ENCODE measurements around the gene KPNA3. TPM values are rescaled to one million over a fixed set of nuclear protein-coding genes. Genes with fewer than 3 reads are reported as not detected.

The KPNA3 gene
- total and polyA plus RNA-seq, 2 donors (not counting 3 experiments of a cell fraction or from before 2014, with no cell fraction given) = 19.6 to 60.4 TPM

- no peaks in the 10 kb centered on the region for H3K9me1 ChIP-seq (replicated peaks; ENCODE audit: control insufficient read depth, extremely low read depth, insufficient read depth, low read length)
- peaks cover 24% of the 10 kb centered on the region for H3K79me2 ChIP-seq (ENCODE audit: control insufficient read depth, insufficient read depth, low read length)
- no peak overlapping the region for H2AFZ ChIP-seq (ENCODE audit: low read depth, low read length)
- intact Hi-C loops (cut with micrococcal nuclease) (no loop called here), dilution Hi-C loops (cut with MboI; ENCODE audit: extremely low pct_ligation_motif_present, low sequenced_read_pairs) (no loop called here)
- H3K4me3 ChIP-seq (replicated peaks in 1 of 3; ENCODE audit: insufficient read depth in 1 of 3, low read depth in 1 of 3, low read length in 3 of 3) = no peak overlapping the region
- no peak overlapping the region for H3K4me2 ChIP-seq (ENCODE audit: insufficient read depth, low read length)
- peaks cover 10% of the 10 kb centered on the region for H3K4me1 ChIP-seq (ENCODE audit: control insufficient read depth, extremely low read depth, insufficient read depth, low read length)
- ChIA-PET CTCF (interaction anchor here (1.0 to 1.4 kb wide), 2 partner anchors 18 to 23 kb away, joined by 3 to 4 read pairs; no protein-coding TSS in a partner anchor), POLR2A (interaction anchor here (0.7 kb wide), 1 partner anchor 13 kb away, joined by 3 read pairs; no protein-coding TSS in a partner anchor)
- TF ChIP-seq GATA2 (IDR thresholded peaks at IDR 0.05; ENCODE audit: insufficient read depth, insufficient read length, low read depth, low read length) = no peak
- no peak for TF ChIP-seq MYC (IDR thresholded peaks at IDR 0.05; ENCODE audit: low read depth, low read length)
- no peak for TF ChIP-seq MAX (IDR thresholded peaks at IDR 0.05; ENCODE audit: insufficient read depth, insufficient read length)
- no peak for TF ChIP-seq EZH2 (IDR thresholded peaks at IDR 0.05; ENCODE audit: borderline replicate concordance, low read depth, low read length, severe bottlenecking)
- TF ChIP-seq JUN (IDR thresholded peaks at IDR 0.05; ENCODE audit: borderline replicate concordance, insufficient read depth, insufficient read length, low read depth) = peak; percentile 43
- TF ChIP-seq POLR2AphosphoS5 (IDR thresholded peaks at IDR 0.05; ENCODE audit: insufficient read depth, low read depth, low read length) = peak; percentile 36
- no peak for TF ChIP-seq POLR2A (IDR thresholded peaks at IDR 0.05; ENCODE audit: low read depth, low read length)
- peak; percentile 31 for TF ChIP-seq FOS (IDR thresholded peaks at IDR 0.05; ENCODE audit: borderline replicate concordance, insufficient read depth, low read length)
- no peak for TF ChIP-seq CTCF (IDR thresholded peaks at IDR 0.05; ENCODE audit: extremely low read depth in 1 of 2, insufficient read depth in 1 of 2, low read depth in 1 of 2, low read length in 2 of 2)
- DNase-seq (ENCODE audit: low read depth, low spot score) (peak; percentile 80), FAIRE-seq (peak; percentile 81)
- no peak overlapping the region for H3K9ac ChIP-seq (replicated peaks; ENCODE audit: extremely low read depth, insufficient read depth, low read length)
- no peaks in the 10 kb centered on the region for H3K27me3 ChIP-seq (ENCODE audit: control insufficient read depth in 2 of 2, insufficient read depth in 2 of 2, low read length in 2 of 2)
- BruUV-seq (replicated peaks) = no TSS peak
- no peaks in the 10 kb centered on the region for H3K36me3 ChIP-seq (ENCODE audit: control insufficient read depth in 2 of 2, extremely low read depth in 1 of 2, insufficient read depth in 2 of 2, low read length in 2 of 2)
- peak overlapping the region; percentile 55 for H3K27ac ChIP-seq (ENCODE audit: insufficient read depth, low read depth, low read length)
- no peaks in the 10 kb centered on the region for H3K9me3 ChIP-seq (replicated peaks; ENCODE audit: control insufficient read depth, insufficient read depth, low read length)
- H4K20me1 ChIP-seq (replicated peaks; ENCODE audit: control insufficient read depth, extremely low read depth, insufficient read depth, low read length) = no peaks in the 10 kb centered on the region
Measured at GRCh38 chr13:49693191-49693733, 99.2 kb downstream of the KPNA3 start.
